Measurements from ENCODE around the gene BHLHE23.

BHLHE23 gene

GRCh38 chr20:63006540-63007359 is at the start of gene BHLHE23:
TSS of gene BHLHE23 (minus strand) at chr20:63006964. CDS start at chr20:63006774, 190 bp downstream.
- no peak for DNase-seq (ENCODE audit: low spot score)

- no peak for DNase-seq (ENCODE audit: low spot score)
These were observed 48.9 kb upstream of the BHLHE23 start for GRCh38 chr20:63055575-63056235.

DNA sequence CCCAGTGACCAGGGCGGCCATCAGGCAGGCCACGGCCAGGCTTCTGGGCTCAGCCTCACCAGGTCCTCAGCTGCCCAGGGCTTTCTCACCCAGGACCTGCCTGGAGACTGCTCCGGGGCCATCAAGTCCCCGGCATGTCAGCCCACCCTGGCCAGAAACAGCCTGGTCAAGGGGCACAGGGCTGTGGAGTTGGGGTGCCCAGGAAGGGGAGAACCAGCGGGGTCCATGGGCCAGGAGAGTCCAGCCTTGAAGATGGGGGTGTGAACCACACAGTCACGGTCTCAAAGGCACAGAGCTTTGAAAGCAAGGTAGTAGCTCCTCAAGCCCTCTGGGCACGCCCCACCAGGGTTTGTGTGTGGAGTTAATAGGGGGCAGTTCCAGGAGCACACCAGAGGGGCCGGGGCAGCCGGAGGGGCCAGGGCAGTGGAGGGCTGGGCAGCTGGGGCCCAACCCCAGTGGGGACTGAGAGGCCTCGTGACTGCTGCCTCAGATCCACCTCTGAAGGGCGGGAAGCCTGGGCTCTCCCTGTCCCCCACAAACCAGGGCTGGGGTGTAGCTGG is 48.0 kb upstream of the BHLHE23 start:
- DNase-seq (ENCODE audit: low spot score): no peak

DNA sequence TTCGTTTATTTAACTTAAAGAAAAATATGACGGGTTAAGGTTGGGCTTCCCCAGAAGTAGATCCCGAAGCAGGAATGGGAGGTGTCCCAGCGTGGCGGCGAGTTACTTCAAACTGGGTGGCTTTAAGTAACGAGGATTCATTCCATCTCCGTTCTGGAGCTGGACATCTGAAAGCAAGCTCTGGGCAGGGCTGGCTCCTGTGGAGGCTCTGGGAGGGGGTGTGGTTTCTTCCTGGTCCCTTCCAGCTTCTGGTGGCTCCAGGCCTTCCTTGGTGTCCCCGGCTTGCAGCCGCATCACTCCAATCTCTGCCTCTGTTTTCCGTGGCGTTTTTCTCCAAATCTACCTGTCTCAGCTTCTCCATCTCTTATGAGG is 47.3 kb upstream of the BHLHE23 start:
- DNase-seq (ENCODE audit: low spot score): no peak

GRCh38 chr20:63053432-63054102 is 46.8 kb upstream of the BHLHE23 start:
- no peak for DNase-seq (ENCODE audit: low spot score)

GRCh38 chr20:63052571-63053431 is 46.0 kb upstream of the BHLHE23 start:
- DNase-seq (ENCODE audit: low spot score): no peak

GRCh38 chr20:63051911-63052310 is 45.1 kb upstream of the BHLHE23 start:
- no peak for DNase-seq (ENCODE audit: low spot score)

DNA sequence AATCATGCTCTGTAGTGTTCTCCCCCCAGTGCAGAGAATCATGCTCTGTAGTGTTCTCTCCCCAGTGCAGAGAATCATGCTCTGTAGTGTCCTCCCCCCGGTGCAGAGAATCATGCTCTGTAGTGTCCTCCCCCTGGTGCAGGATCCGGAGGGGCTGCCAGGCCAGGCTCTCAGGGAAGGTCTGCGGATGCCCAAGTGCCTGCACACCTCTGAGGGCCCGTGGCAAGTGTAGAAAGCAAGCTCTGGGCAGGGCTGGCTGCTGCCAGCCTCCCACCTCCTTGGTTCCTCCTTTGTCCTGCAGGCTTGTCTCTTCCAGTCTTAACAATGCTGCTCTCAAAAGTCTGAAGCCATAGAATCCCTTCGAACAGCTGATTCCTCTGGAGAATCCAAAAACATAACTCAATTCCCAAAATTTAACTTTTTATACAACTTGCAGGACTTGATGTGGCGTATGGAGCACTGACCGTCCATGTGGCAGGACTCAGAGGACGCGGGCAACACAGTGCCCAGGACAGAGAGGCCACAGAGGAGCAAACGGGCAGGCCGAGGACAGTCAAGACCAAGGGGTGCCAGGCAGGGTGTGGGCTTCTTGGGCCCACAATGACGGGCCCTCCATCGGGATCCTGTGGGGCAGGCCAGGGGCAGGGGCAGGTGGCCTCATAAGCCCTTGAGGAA is 44.6 kb upstream of the BHLHE23 start:
- no peak for DNase-seq (ENCODE audit: low spot score)

DNA sequence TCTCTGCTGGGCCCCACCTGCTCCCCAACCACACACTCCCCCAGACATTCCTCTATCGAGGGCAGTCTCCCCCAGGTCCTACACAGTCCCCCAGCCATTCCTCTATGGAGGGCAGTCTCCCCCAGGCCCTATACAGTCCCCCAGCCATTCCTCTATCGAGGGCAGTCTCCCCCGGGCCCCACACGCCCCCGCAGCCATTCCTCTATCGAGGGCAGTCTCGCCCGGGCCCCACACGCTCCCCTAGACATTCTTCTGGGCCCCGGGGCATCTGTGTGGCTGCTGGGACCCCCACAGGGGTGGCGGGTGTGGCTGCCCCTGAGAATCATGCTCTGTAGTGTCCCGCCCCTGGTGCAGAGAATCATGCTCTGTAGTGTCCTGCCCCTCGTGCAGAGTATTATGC is 43.6 kb upstream of the BHLHE23 start:
- DNase-seq (ENCODE audit: low spot score): no peak

DNA sequence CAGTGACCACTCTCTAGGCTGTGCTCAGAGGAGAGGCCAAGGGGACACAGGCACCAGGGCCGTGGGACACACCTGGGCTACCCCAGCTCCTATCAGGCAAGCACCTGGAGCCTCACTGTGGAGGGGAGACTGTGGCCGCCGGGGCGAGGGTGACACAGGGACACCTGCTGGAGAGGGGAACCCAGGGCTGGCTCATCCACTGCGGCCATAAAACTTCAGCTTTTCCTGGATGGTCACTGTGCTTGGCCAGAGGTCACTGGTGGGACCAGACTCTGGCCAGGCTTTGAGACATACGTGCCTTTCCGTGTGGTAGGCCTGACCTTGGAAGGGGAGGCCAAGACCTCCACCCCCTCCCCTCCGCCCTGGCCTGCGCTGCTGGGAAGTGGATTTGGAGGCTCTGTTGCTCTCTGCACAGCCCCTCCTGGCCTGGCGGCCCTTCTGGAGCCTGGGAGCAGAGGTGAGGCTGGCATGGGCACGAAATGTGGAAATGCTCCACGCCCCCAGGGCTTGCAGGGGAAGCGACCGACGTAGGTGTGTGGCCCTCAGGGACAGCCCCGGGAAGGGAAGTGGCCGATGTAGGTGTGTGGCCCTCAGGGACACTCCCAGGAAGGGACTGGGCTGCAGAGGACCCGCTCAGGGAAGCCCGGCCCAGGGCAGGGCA is 42.9 kb upstream of the BHLHE23 start:
- no peak for DNase-seq (ENCODE audit: low spot score)

DNA sequence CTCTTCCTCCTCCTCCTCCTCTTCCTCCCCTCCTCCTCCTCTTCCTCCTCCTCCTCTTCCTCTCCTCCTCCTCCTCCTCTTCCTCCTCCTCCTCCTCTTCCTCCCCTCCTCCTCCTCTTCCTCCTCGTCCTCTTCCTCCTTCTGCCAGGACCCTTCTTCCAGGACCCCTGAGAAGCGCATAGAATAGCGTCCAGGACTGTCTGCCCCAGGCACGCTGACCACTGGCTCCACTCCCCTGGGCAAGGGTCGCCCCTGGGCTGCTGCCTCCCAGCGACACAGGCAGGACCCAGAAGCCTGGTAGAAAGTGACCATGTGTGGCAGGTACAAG is 42.4 kb upstream of the BHLHE23 start:
- no peak for DNase-seq (ENCODE audit: low spot score)

GRCh38 chr20:63048516-63049190 is 41.9 kb upstream of the BHLHE23 start:
- DNase-seq (ENCODE audit: low spot score): no peak

- no peak for DNase-seq (ENCODE audit: low spot score)
These were observed 41.2 kb upstream of the BHLHE23 start for GRCh38 chr20:63047946-63048345.

- no peak for DNase-seq (ENCODE audit: low spot score)
These were observed 40.5 kb upstream of the BHLHE23 start for GRCh38 chr20:63047267-63047666.

DNA sequence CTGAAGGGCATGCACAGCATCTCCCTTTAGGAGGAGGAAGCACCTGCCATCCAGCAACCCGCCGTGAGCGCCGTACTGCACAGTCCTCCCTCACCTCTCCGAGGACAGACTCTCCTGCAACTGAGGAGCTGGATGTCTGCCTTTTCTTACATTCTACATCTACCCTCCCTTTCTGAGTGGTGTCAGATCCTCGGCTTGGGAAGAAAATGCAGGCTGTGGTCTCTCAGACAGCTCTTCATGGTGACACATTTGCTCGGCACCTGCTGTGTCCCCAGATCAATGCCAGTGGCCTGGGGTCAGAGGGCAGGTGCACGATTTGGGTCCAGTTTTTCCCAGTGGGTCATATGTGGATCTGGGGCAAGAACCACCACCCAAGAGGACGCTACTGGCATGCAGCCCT is 40.1 kb upstream of the BHLHE23 start:
- DNase-seq (ENCODE audit: low spot score): no peak

- DNase-seq (ENCODE audit: low spot score): no peak
These were observed 39.2 kb upstream of the BHLHE23 start for GRCh38 chr20:63045991-63046390.

DNA sequence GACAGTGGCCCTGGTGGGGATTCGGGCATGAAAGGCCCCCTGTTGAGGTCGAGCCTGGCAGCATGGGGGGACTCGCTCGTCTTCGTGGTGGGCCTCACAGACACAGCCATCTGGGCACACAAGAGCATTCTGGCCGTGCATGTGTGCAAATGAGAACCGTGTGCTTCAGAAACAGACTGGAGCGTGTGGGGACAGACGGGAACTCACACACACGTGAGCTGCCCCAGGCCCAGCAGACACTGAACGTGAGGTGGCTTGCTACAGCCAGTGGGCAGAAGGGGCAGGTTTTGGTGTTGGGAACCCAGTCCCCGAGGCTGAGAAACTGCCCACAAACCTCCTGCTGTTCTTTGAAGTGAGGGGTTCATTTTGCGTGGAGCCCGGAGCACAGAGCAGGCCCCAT is 38.6 kb upstream of the BHLHE23 start:
- no peak for DNase-seq (ENCODE audit: low spot score)

- DNase-seq (ENCODE audit: low spot score): no peak
These were observed 37.8 kb upstream of the BHLHE23 start for GRCh38 chr20:63044605-63045004.

DNA sequence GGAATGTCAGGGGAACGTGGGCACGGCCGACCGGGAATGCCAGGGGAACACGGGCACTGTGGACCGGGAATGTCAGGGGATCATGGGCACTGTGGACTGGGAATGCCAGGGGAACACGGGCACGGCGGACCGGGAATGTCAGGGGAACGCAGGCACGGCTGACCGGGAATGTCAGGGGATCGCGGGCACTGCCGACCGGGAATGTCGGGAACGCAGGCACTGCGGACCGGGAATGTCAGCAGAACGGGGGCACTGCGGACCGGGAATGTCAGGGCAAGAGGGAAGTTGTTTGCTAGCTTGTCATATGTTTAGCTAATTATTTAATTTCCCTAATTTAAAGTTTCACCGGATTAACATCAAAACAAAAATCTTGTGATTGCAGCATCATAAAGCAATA is 37.4 kb upstream of the BHLHE23 start:
- DNase-seq (ENCODE audit: low spot score): no peak

All from COLO829 (cell line).